Dendritic cell treated with granulocyte-macrophage colony-stimulating factor and Interleukin-4, amounts not matched to agents 40 ng/mL and 50 ng/mL, for 4 days (primary cell): ENCODE results near the gene SLC2A9.
"Not testable (repeated sequence)": the region's sequence is repeated elsewhere in the genome, so short reads cannot be mapped to it uniquely, and the experiment has no call there.

Source experiments
- H3K27ac Mint-ChIP-seq: one replicate; pipeline ENCODE4 v1.8.0; 2022; ENCODE audit warnings: mild to moderate bottlenecking, mixed read lengths
- H3K27me3 Mint-ChIP-seq: one replicate; pipeline ENCODE4 v1.8.0; 2022; ENCODE audit warnings: mild to moderate bottlenecking, mixed read lengths
- H3K36me3 Mint-ChIP-seq: one replicate; pipeline ENCODE4 v1.8.0; 2022; ENCODE audit warnings: low read depth, mixed read lengths
- H3K4me1 Mint-ChIP-seq: one replicate; pipeline ENCODE4 v1.8.0; 2022; ENCODE audit warnings: low read depth, mixed read lengths
- H3K4me3 Mint-ChIP-seq: one replicate; pipeline ENCODE4 v1.8.0; 2022; ENCODE audit warnings: mild to moderate bottlenecking, moderate library complexity, mixed read lengths
- H3K9me3 Mint-ChIP-seq: one replicate; pipeline ENCODE4 v1.8.0; 2022; ENCODE audit warnings: mixed read lengths
- intact Hi-C: fragments of 100-400 bp; cut with micrococcal nuclease; formaldehyde crosslinking; loops from one replicate; pipeline ENCODE4 v1.15.0; 2022

The SLC2A9 gene

GRCh38 chr4:9816285-9816684 lies 205.0 kb downstream of the SLC2A9 start:
- Mint-ChIP-seq H3K27me3 (no peaks in the 10 kb centered on the region), H3K36me3 (peaks cover 6% of the 10 kb centered on the region), H3K4me1 (peaks cover 30% of the 10 kb centered on the region), H3K9me3 (no peaks in the 10 kb centered on the region), H3K4me3 (no peak overlapping the region), H3K27ac (no peak overlapping the region)
- intact Hi-C loops: no loop called here

- H3K9me3 Mint-ChIP-seq: no peaks in the 10 kb centered on the region
- H3K27me3 Mint-ChIP-seq: no peaks in the 10 kb centered on the region
- peaks cover 23% of the 10 kb centered on the region for H3K4me1 Mint-ChIP-seq
- H3K27ac Mint-ChIP-seq: no peak overlapping the region
- peaks cover 29% of the 10 kb centered on the region for H3K36me3 Mint-ChIP-seq
- no peak overlapping the region for H3K4me3 Mint-ChIP-seq
- intact Hi-C loops: no loop called here
Measured at GRCh38 chr4:9812501-9813340, 208.6 kb downstream of the SLC2A9 start.

- no peaks in the 10 kb centered on the region for H3K27me3 Mint-ChIP-seq
- peaks cover 19% of the 10 kb centered on the region for H3K4me1 Mint-ChIP-seq
- peaks cover 33% of the 10 kb centered on the region for H3K36me3 Mint-ChIP-seq
- H3K9me3 Mint-ChIP-seq: no peaks in the 10 kb centered on the region
- H3K27ac Mint-ChIP-seq: no peak overlapping the region
- H3K4me3 Mint-ChIP-seq: no peak overlapping the region
- intact Hi-C loops: no loop called here
Measured at GRCh38 chr4:9811806-9812205, 209.5 kb downstream of the SLC2A9 start.

GRCh38 chr4:9808077-9808476 lies 213.2 kb downstream of the SLC2A9 start:
- Mint-ChIP-seq H3K4me3 (no peak overlapping the region), H3K4me1 (peaks cover 14% of the 10 kb centered on the region), H3K27ac (no peak overlapping the region), H3K27me3 (no peaks in the 10 kb centered on the region), H3K9me3 (no peaks in the 10 kb centered on the region), H3K36me3 (peaks cover 31% of the 10 kb centered on the region)
- intact Hi-C loops: no loop called here

- H3K4me3 Mint-ChIP-seq: no peak overlapping the region
Measured at GRCh38 chr4:9804918-9805317, 216.4 kb downstream of the SLC2A9 start.

GRCh38 chr4:9800848-9801247 lies 220.4 kb downstream of the SLC2A9 start:
- no peaks in the 10 kb centered on the region for H3K36me3 Mint-ChIP-seq
- peaks cover 8% of the 10 kb centered on the region for H3K9me3 Mint-ChIP-seq
- H3K27me3 Mint-ChIP-seq: no peaks in the 10 kb centered on the region
- no peak overlapping the region for H3K27ac Mint-ChIP-seq
- no peak overlapping the region for H3K4me3 Mint-ChIP-seq
- H3K4me1 Mint-ChIP-seq: no peaks in the 10 kb centered on the region
- intact Hi-C loops: no loop called here

More at GRCh38 chr4:9804918-9805317, 216.4 kb downstream of the SLC2A9 start:
- no peaks in the 10 kb centered on the region for H3K4me1 Mint-ChIP-seq
- no peak overlapping the region for H3K27ac Mint-ChIP-seq
- H3K36me3 Mint-ChIP-seq: peaks cover 27% of the 10 kb centered on the region
- H3K9me3 Mint-ChIP-seq: no peaks in the 10 kb centered on the region
- H3K27me3 Mint-ChIP-seq: no peaks in the 10 kb centered on the region
- intact Hi-C loops: no loop called here

GRCh38 chr4:9796641-9797040 lies 224.7 kb downstream of the SLC2A9 start:
- H3K4me3 Mint-ChIP-seq, H3K4me1 Mint-ChIP-seq, H3K27ac Mint-ChIP-seq, H3K36me3 Mint-ChIP-seq, intact Hi-C loops, H3K9me3 Mint-ChIP-seq, H3K27me3 Mint-ChIP-seq: not testable (repeated sequence)

GRCh38 chr4:9792381-9792780 lies 228.9 kb downstream of the SLC2A9 start:
- Mint-ChIP-seq H3K27me3 (peaks cover 10% of the 10 kb centered on the region), H3K9me3 (peaks cover 16% of the 10 kb centered on the region), H3K27ac (no peak overlapping the region), H3K36me3 (no peaks in the 10 kb centered on the region), H3K4me1 (peaks cover 8% of the 10 kb centered on the region), H3K4me3 (no peak overlapping the region)
- intact Hi-C loops: no loop called here

GRCh38 chr4:9785891-9786290 lies 235.4 kb downstream of the SLC2A9 start:
- H3K27ac Mint-ChIP-seq, H3K4me3 Mint-ChIP-seq, H3K36me3 Mint-ChIP-seq, H3K4me1 Mint-ChIP-seq, H3K9me3 Mint-ChIP-seq, intact Hi-C loops: not testable (repeated sequence)
- H3K27me3 Mint-ChIP-seq: peaks cover 53% of the 10 kb centered on the region

GRCh38 chr4:9782136-9782436 lies 239.2 kb downstream of the SLC2A9 start:
- Mint-ChIP-seq H3K9me3 (no peaks in the 10 kb centered on the region), H3K4me3 (no peak overlapping the region), H3K27me3 (peaks cover 71% of the 10 kb centered on the region), H3K27ac (no peak overlapping the region), H3K4me1 (no peaks in the 10 kb centered on the region), H3K36me3 (no peaks in the 10 kb centered on the region)
- intact Hi-C loops: no loop called here

- no peak within 1 kb of the TSS for H3K4me3 Mint-ChIP-seq
- H3K4me1 Mint-ChIP-seq: no peaks in the 10 kb centered on the region
- H3K27ac Mint-ChIP-seq: no peak within 1 kb of the TSS
- peaks cover 73% of the 10 kb centered on the region for H3K27me3 Mint-ChIP-seq
- no peaks in the 10 kb centered on the region for H3K36me3 Mint-ChIP-seq
- H3K9me3 Mint-ChIP-seq: no peaks in the 10 kb centered on the region
- intact Hi-C loops: no loop called here
Measured at GRCh38 chr4:9781343-9782135, 239.8 kb downstream of the SLC2A9 start, which contains the start of gene DRD5. Gene DRD5, plus strand, starts transcription at chr4:9781634. Its CDS starts 396 bp downstream, at chr4:9782030.
